KMS-11 (cell line): ENCODE data around the gene EP400.

Source experiments
- H2AFZ ChIP-seq: fragments of 200-600 bp; sonication (generic); 2 replicates; pipeline ENCODE4 v1.6.1; 2016; ENCODE audit warnings: antibody characterized with exemption, mixed run types, low read depth
- H3K27ac ChIP-seq: fragments of 200-600 bp; sonication (generic); 2 replicates; pipeline ENCODE4 v1.6.1; 2016; ENCODE audit warnings: mild to moderate bottlenecking, mixed run types
- H3K27me3 ChIP-seq: fragments of 200-600 bp; sonication (generic); 2 replicates; pipeline ENCODE4 v1.6.1; 2017; ENCODE audit warnings: mild to moderate bottlenecking, low read depth, mixed run types, moderate library complexity; ENCODE audit not compliant: insufficient read depth
- H3K36me3 ChIP-seq: fragments of 200-600 bp; sonication (generic); 2 replicates; pipeline ENCODE4 v1.6.1; 2017; ENCODE audit warnings: mild to moderate bottlenecking, mixed run types; ENCODE audit not compliant: insufficient read depth
- H3K4me1 ChIP-seq: fragments of 200-600 bp; sonication (generic); 2 replicates; pipeline ENCODE4 v1.6.1; 2016; ENCODE audit warnings: mild to moderate bottlenecking, low read depth, mixed run types; ENCODE audit not compliant: poor library complexity, severe bottlenecking
- H3K4me2 ChIP-seq: fragments of 200-600 bp; sonication (generic); 2 replicates; pipeline ENCODE4 v1.7.0; 2016; ENCODE audit warnings: mild to moderate bottlenecking, mixed run types
- H3K4me3 ChIP-seq: fragments of 200-600 bp; sonication (generic); IDR thresholded peaks from 2 replicates; pipeline ENCODE4 v1.6.1; 2017; ENCODE audit warnings: low read depth, low read length, mixed read lengths; ENCODE audit not compliant: insufficient read depth
- H3K79me2 ChIP-seq: fragments of 200-600 bp; sonication (generic); 2 replicates; pipeline ENCODE4 v1.6.1; 2016; ENCODE audit warnings: low read depth, mixed run types; ENCODE audit not compliant: insufficient read depth
- H3K9ac ChIP-seq: fragments of 200-600 bp; sonication (generic); 2 replicates; pipeline ENCODE4 v1.6.1; 2016; ENCODE audit warnings: mild to moderate bottlenecking, mixed run types
- H4K20me1 ChIP-seq: fragments of 200-600 bp; sonication (generic); 2 replicates; pipeline ENCODE4 v1.6.1; 2016; ENCODE audit warnings: mild to moderate bottlenecking, mixed run types; ENCODE audit not compliant: insufficient read depth
- CTCF ChIP-seq: fragments of 200-600 bp; sonication (generic); conservative IDR thresholded peaks from 2 replicates; pipeline ENCODE4 v1.6.1; 2017; ENCODE audit warnings: low read depth, mild to moderate bottlenecking, antibody characterized with exemption, low read length, moderate library complexity, mixed read lengths

The EP400 gene

GRCh38 chr12:132065203-132065602, 115.5 kb downstream of the EP400 start:
- Histone ChIP-seq H3K36me3 (no peaks in the 10 kb centered on the region), H3K4me2 (no peak overlapping the region), H3K27ac (no peak overlapping the region), H3K79me2 (no peaks in the 10 kb centered on the region), H4K20me1 (no peaks in the 10 kb centered on the region), H3K4me3 (no peak overlapping the region), H2AFZ (no peak overlapping the region), H3K9ac (no peak overlapping the region), H3K27me3 (no peaks in the 10 kb centered on the region), H3K4me1 (no peaks in the 10 kb centered on the region)
- no peak for TF ChIP-seq CTCF

GRCh38 chr12:132065609-132066344, 116.0 kb downstream of the EP400 start:
- no peak overlapping the region for H3K4me2 ChIP-seq
- no peak for TF ChIP-seq CTCF
- H3K27me3 ChIP-seq: no peaks in the 10 kb centered on the region
- no peak overlapping the region for H3K4me3 ChIP-seq
- H3K9ac ChIP-seq: no peak overlapping the region
- no peaks in the 10 kb centered on the region for H3K36me3 ChIP-seq
- H3K4me1 ChIP-seq: no peaks in the 10 kb centered on the region
- H4K20me1 ChIP-seq: no peaks in the 10 kb centered on the region
- H2AFZ ChIP-seq: no peak overlapping the region
- H3K79me2 ChIP-seq: no peaks in the 10 kb centered on the region
- H3K27ac ChIP-seq: no peak overlapping the region

- H2AFZ ChIP-seq: no peak overlapping the region
- no peak overlapping the region for H3K9ac ChIP-seq
- H3K27ac ChIP-seq: no peak overlapping the region
- H3K27me3 ChIP-seq: no peaks in the 10 kb centered on the region
- no peak overlapping the region for H3K4me3 ChIP-seq
- no peaks in the 10 kb centered on the region for H4K20me1 ChIP-seq
- H3K79me2 ChIP-seq: no peaks in the 10 kb centered on the region
- no peak for TF ChIP-seq CTCF
- H3K36me3 ChIP-seq: no peaks in the 10 kb centered on the region
- H3K4me2 ChIP-seq: no peak overlapping the region
- no peaks in the 10 kb centered on the region for H3K4me1 ChIP-seq
These were observed 116.6 kb downstream of the EP400 start for GRCh38 chr12:132066345-132066685.

GRCh38 chr12:132066749-132067148, 117.0 kb downstream of the EP400 start:
- no peak overlapping the region for H3K4me2 ChIP-seq

More at GRCh38 chr12:132066749-132067148, 117.0 kb downstream of the EP400 start:
- Histone ChIP-seq H4K20me1 (no peaks in the 10 kb centered on the region), H3K27me3 (no peaks in the 10 kb centered on the region), H3K9ac (no peak overlapping the region), H3K36me3 (no peaks in the 10 kb centered on the region), H2AFZ (no peak overlapping the region), H3K79me2 (no peaks in the 10 kb centered on the region), H3K4me1 (no peaks in the 10 kb centered on the region), H3K4me3 (no peak overlapping the region), H3K27ac (no peak overlapping the region)
- TF ChIP-seq CTCF: no peak
